ENCODE data around the gene AJAP1. TPM values are rescaled to one million over a fixed set of nuclear protein-coding genes. Genes with fewer than 3 reads are reported as not detected.

The AJAP1 gene
- total and polyA plus RNA-seq, 9 donors: 1.2 to 20.8 (median 12.5) TPM

- DNase-seq: no peak
- intact Hi-C loops (cut with DNase I): no loop called here
- Histone ChIP-seq H3K36me3 (no peaks in the 10 kb centered on the region), H3K27ac (no peak overlapping the region), H3K4me1 (ENCODE audit: insufficient read depth) (peaks cover 9% of the 10 kb centered on the region), H3K9me3 (no peaks in the 10 kb centered on the region), H3K4me3 (no peak overlapping the region), H3K27me3 (no peaks in the 10 kb centered on the region)
- WGBS, 3 donors: 86 to 90% (median 90%) methylated on average over 16 of the region's 16 CpGs
- TF ChIP-seq, protein P1, sequence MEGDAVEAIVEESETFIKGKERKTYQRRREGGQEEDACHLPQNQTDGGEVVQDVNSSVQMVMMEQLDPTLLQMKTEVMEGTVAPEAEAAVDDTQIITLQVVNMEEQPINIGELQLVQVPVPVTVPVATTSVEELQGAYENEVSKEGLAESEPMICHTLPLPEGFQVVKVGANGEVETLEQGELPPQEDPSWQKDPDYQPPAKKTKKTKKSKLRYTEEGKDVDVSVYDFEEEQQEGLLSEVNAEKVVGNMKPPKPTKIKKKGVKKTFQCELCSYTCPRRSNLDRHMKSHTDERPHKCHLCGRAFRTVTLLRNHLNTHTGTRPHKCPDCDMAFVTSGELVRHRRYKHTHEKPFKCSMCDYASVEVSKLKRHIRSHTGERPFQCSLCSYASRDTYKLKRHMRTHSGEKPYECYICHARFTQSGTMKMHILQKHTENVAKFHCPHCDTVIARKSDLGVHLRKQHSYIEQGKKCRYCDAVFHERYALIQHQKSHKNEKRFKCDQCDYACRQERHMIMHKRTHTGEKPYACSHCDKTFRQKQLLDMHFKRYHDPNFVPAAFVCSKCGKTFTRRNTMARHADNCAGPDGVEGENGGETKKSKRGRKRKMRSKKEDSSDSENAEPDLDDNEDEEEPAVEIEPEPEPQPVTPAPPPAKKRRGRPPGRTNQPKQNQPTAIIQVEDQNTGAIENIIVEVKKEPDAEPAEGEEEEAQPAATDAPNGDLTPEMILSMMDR (IDR thresholded peaks at IDR 0.05): no peak
- TF ChIP-seq EP300 (IDR thresholded peaks at IDR 0.05) (no peak), POLR2A (IDR thresholded peaks at IDR 0.05) (no peak)
These were observed 48.5 kb downstream of the AJAP1 start for GRCh38 chr1:4702932-4703331.

DNA sequence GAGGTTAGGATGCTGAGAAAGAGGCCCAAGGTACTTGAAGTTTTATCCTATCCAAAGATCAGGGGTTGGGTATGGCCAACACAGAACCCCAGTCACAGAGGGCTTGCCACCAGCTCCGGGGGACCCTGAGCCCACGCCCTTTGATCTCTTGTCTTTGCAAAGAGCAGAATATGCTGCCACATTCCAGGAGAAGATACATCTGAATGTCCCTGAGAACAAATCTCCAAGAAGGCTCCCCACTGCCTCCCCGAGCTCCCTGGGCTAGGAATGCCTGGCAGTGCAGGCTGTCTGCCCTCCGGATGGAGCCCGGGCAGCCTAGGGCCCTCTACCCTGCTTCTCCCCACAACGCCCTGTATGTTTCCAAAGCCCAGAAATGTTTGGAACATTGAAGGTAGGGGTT, 49.2 kb downstream of the AJAP1 start:
- H3K36me3 ChIP-seq: no peaks in the 10 kb centered on the region
- peaks cover 9% of the 10 kb centered on the region for H3K4me1 ChIP-seq (ENCODE audit: insufficient read depth)
- no peaks in the 10 kb centered on the region for H3K9me3 ChIP-seq
- H3K4me3 ChIP-seq: no peak overlapping the region
- TF ChIP-seq EP300 (IDR thresholded peaks at IDR 0.05) (no peak), POLR2A (IDR thresholded peaks at IDR 0.05) (no peak)
- no peaks in the 10 kb centered on the region for H3K27me3 ChIP-seq
- intact Hi-C loops (cut with DNase I): no loop called here
- 81 to 84% (median 83%) methylated on average over 6 of the region's 6 CpGs for WGBS, 3 donors
- no peak for DNase-seq
- H3K27ac ChIP-seq: no peak overlapping the region

DNA sequence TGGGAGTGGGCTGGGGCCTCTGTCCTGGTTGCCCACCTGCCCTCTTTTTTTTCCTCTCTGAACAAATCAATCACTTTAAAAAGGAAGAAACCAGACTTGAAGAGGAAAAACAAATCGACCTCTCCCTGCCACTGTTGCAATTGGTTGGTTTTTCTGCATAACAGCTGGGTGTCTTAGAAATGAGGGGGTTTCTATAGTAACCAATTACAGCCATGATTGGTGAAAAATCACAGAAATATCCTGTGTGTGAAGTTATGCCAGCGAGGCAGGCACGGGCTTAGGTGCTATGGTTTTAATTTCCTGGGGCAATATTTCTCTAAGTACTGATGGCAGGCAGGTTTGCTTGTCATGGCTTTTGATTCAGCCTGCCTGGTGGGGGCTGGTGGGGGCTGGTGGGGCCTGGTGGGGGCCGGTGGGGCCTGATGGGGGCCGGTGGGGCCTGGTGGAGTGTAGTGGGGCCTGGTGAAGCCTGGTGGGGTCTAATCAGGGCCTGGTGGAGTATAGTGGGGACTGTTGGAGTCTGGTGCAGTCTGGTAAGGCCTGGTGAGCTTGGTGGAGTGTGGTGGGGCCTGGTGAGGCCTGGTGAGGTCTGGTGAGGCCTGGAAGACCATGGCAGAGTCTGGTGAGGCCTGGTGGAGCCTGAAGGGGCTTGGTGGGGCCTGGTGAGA, 54.6 kb downstream of the AJAP1 start:
- Histone ChIP-seq H3K4me1 (ENCODE audit: insufficient read depth) (peaks cover 9% of the 10 kb centered on the region), H3K27me3 (no peaks in the 10 kb centered on the region), H3K27ac (no peak overlapping the region), H3K9me3 (no peaks in the 10 kb centered on the region), H3K4me3 (no peak overlapping the region), H3K36me3 (no peaks in the 10 kb centered on the region)
- whole genome bisulfite sequencing, 3 donors: 75 to 80% (median 79%) methylated on average over 5 of the region's 5 CpGs
- TF ChIP-seq EP300 (IDR thresholded peaks at IDR 0.05) (no peak), POLR2A (IDR thresholded peaks at IDR 0.05) (no peak)
- TF ChIP-seq, protein P1 (IDR thresholded peaks at IDR 0.05): no peak
- intact Hi-C loops (cut with DNase I): no loop called here
- DNase-seq: no peak

- H3K27ac ChIP-seq: no peak overlapping the region
- 90 to 92% (median 91%) methylated on average over 5 of the region's 5 CpGs for WGBS, 3 donors
- H3K4me3 ChIP-seq: no peak overlapping the region
- H3K4me1 ChIP-seq (ENCODE audit: insufficient read depth): peaks cover 9% of the 10 kb centered on the region
- no peaks in the 10 kb centered on the region for H3K9me3 ChIP-seq
- no peaks in the 10 kb centered on the region for H3K36me3 ChIP-seq
- intact Hi-C loops (cut with DNase I): no loop called here
- TF ChIP-seq POLR2A (IDR thresholded peaks at IDR 0.05): no peak
- no peak for TF ChIP-seq EP300 (IDR thresholded peaks at IDR 0.05)
- TF ChIP-seq, protein P1 (IDR thresholded peaks at IDR 0.05): no peak
- no peaks in the 10 kb centered on the region for H3K27me3 ChIP-seq
- DNase-seq: no peak
These were observed 55.2 kb downstream of the AJAP1 start for GRCh38 chr1:4709641-4710040.

DNA sequence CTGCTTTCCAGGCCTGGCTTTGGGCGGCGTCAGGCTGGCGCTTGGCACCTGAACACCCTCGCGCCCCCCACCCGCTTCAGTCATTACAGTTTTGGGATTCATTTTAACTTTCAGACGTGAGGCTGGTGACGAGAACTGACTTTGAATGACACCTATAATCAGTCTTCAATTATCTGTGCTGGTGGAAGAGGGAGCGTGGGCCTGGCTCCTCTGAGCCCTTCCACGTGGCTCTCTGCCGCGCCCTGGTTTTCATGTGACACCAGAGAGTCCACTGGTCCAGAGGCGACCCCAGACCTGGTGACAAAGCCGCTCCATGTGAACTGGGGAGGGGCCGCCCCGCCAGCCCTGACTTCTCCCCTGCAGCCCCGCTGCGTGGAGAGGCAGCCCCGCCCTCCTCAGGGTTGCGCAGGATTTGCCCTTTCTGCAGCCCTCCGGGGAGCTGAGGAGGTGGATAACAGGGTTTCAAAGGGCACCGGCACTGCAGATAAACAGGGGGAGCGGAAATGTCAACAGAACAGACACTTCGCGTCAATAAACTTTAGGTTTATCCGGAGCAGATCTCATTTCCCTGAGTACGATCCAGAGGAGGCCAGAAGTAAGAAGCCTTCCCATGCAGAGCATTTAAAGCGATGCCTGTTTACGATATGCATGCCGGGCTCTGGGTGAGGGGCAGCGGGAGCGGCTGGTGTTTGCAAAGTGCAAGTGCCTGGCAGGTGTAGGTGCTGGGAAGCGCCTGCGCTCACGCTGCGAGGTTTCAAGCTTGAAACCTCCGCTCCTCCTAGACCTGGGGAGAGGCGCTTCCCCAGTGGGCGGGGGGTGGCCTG, 56.4 kb downstream of the AJAP1 start:
- Histone ChIP-seq H3K36me3 (no peaks in the 10 kb centered on the region), H3K27me3 (no peaks in the 10 kb centered on the region), H3K4me3 (no peak overlapping the region), H3K9me3 (no peaks in the 10 kb centered on the region), H3K27ac (no peak overlapping the region), H3K4me1 (ENCODE audit: insufficient read depth) (peaks cover 9% of the 10 kb centered on the region)
- 47 to 57% (median 52%) methylated on average over 39 of the region's 39 CpGs for WGBS, 3 donors
- TF ChIP-seq POLR2A (IDR thresholded peaks at IDR 0.05) (no peak), EP300 (IDR thresholded peaks at IDR 0.05) (no peak)
- TF ChIP-seq, protein P1 (IDR thresholded peaks at IDR 0.05): no peak
- DNase-seq: no peak
- intact Hi-C loops (cut with DNase I): no loop called here

All from ovary (tissue), 9 donors.